A549 (cell line): ENCODE results near the gene AXL.

Experiments
- BHLHE40 ChIP-seq: IDR thresholded peaks from 2 replicates; pipeline ENCODE4 v1.6.1; 2012; ENCODE audit warnings: low read depth, low read length, inconsistent platforms
- CBX8 ChIP-seq: fragments of 200-600 bp; sonication (generic); IDR thresholded peaks from 2 replicates; pipeline ENCODE4 v1.6.1; 2016
- EHMT2 ChIP-seq: fragments of 200-600 bp; sonication (generic); IDR thresholded peaks from 2 replicates; pipeline ENCODE4 v1.6.1; 2016; ENCODE audit warnings: antibody characterized with exemption, low read depth, mild to moderate bottlenecking, moderate library complexity
- FOSL2 ChIP-seq, 2 experiments: fragments of 450-650 bp in 1 of 2; fragments of >200 bp in 1 of 2; sonication (Bioruptor Twin) in 1 of 2; formaldehyde crosslinking; IDR thresholded peaks; 2 replicates each; pipeline versions ENCODE4 v1.5.0 to v1.6.1; 2016 to 2020; ENCODE audit warnings: mild to moderate bottlenecking in 1 of 2, moderate library complexity in 1 of 2
- HMGXB4 ChIP-seq: fragments of 250-450 bp; sonication (Bioruptor Pico); IDR thresholded peaks from 2 replicates; pipeline ENCODE4 v1.5.0; 2021; ENCODE audit warnings: mild to moderate bottlenecking, moderate library complexity, borderline replicate concordance
- MAFK ChIP-seq: fragments of 450-650 bp; IDR thresholded peaks from 2 replicates; pipeline ENCODE4 v1.6.1; 2014; ENCODE audit not compliant: partially characterized antibody
- PHF8 ChIP-seq: fragments of 200-600 bp; sonication (generic); IDR thresholded peaks from 2 replicates; pipeline ENCODE4 v1.6.1; 2016; ENCODE audit warnings: low read depth, mild to moderate bottlenecking, antibody characterized with exemption, moderate library complexity, borderline replicate concordance
- TF ChIP-seq, protein P1 (sequence below): fragments of >200 bp; sonication (Bioruptor Twin); formaldehyde crosslinking; IDR thresholded peaks from 3 replicates; pipeline ENCODE4 v1.5.1; 2016

DNA sequence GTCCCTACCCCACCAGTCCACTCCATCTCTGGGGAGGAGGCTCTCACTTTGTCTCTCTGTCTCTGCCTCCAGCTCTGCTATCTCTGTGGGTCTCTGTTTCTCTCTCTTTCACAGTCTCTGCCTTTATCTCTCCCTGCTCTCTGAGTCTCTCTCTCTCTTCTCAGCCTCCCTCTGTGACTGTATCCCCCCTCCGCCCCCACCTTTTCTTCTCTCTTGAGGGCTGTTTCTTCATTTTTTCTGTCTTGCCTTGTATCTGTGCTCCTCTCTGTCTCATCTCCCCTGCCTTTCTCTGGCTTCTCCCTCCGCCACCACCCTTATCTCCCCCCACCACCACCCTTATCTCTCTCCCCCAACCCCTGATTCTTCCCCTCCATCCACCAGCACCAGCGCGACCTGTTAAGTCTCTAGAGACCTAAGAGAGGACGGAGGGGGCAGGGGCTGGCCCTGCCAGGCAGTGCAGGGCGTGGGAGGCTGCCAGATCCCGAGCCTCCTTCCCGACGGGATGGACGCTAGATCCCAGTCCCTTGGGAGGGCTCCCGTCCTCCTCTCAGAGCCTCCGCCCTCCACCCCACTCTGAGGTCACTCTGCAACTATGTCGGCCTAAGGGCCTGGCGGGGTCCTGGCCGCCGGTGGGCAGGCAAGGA, 1.0 kb downstream of the AXL start:
- no peak for TF ChIP-seq FOSL2 (IDR thresholded peaks at IDR 0.05)
- TF ChIP-seq FOSL2 (CRISPR knock-in tag; IDR thresholded peaks at IDR 0.05): no peak
- TF ChIP-seq, protein P1, sequence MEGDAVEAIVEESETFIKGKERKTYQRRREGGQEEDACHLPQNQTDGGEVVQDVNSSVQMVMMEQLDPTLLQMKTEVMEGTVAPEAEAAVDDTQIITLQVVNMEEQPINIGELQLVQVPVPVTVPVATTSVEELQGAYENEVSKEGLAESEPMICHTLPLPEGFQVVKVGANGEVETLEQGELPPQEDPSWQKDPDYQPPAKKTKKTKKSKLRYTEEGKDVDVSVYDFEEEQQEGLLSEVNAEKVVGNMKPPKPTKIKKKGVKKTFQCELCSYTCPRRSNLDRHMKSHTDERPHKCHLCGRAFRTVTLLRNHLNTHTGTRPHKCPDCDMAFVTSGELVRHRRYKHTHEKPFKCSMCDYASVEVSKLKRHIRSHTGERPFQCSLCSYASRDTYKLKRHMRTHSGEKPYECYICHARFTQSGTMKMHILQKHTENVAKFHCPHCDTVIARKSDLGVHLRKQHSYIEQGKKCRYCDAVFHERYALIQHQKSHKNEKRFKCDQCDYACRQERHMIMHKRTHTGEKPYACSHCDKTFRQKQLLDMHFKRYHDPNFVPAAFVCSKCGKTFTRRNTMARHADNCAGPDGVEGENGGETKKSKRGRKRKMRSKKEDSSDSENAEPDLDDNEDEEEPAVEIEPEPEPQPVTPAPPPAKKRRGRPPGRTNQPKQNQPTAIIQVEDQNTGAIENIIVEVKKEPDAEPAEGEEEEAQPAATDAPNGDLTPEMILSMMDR: no peak
- TF ChIP-seq CBX8: no peak
- TF ChIP-seq HMGXB4: no peak
- no peak for TF ChIP-seq EHMT2
- no peak for TF ChIP-seq MAFK
- TF ChIP-seq PHF8: no peak
- no peak for TF ChIP-seq BHLHE40
